Stomach (tissue), 4 donors: Measurements from ENCODE around the gene INHBA.

Experiments used
- POLR2AphosphoS5 ChIP-seq, 3 donors: sonication (generic); formaldehyde crosslinking; IDR thresholded peaks; one replicate each; pipeline ENCODE4 v1.6.1; 2016; ENCODE audit warnings: antibody characterized with exemption in 3 of 3
- TF ChIP-seq, protein P1 (sequence below), 7 experiments: fragments of 450-650 bp in 4 of 7; fragments of 200-600 bp in 3 of 7; sonication (generic) in 3 of 7; IDR thresholded peaks; one replicate each; pipeline ENCODE4 v1.5.1; 2016 to 2019; ENCODE audit warnings: antibody characterized with exemption in 7 of 7, control low read depth in 2 of 7, mild to moderate bottlenecking in 1 of 7

DNA sequence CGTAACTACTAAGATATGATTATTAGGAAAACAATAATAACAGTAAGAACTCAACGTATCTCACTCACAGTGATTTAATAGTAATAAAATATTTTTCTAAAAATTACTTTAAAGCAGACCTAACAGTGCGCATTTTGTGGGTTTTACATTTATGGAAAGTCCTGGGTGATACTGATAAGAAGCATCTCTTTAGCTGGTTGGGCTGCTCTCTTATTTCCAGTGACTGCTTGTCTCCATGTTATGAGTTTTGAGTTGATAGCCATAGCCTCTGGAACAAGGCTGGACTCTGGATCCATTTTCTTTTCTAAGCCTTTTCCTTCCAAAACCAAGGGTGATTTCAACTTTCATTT is 29.5 kb upstream of the INHBA start:
- TF ChIP-seq, protein P1, sequence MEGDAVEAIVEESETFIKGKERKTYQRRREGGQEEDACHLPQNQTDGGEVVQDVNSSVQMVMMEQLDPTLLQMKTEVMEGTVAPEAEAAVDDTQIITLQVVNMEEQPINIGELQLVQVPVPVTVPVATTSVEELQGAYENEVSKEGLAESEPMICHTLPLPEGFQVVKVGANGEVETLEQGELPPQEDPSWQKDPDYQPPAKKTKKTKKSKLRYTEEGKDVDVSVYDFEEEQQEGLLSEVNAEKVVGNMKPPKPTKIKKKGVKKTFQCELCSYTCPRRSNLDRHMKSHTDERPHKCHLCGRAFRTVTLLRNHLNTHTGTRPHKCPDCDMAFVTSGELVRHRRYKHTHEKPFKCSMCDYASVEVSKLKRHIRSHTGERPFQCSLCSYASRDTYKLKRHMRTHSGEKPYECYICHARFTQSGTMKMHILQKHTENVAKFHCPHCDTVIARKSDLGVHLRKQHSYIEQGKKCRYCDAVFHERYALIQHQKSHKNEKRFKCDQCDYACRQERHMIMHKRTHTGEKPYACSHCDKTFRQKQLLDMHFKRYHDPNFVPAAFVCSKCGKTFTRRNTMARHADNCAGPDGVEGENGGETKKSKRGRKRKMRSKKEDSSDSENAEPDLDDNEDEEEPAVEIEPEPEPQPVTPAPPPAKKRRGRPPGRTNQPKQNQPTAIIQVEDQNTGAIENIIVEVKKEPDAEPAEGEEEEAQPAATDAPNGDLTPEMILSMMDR (IDR thresholded peaks at IDR 0.05) = peak in 2 of 7 experiments; percentile 15 to 21
- TF ChIP-seq POLR2AphosphoS5 (IDR thresholded peaks at IDR 0.05) = no peak
